Measurements from ENCODE around the gene FUT2. TPM values are rescaled to one million over a fixed set of nuclear protein-coding genes. Genes with fewer than 3 reads are reported as not detected.
"Not testable (repeated sequence)": the region's sequence is repeated elsewhere in the genome, so short reads cannot be mapped to it uniquely, and the experiment has no call there.

Gene FUT2
- total RNA-seq, 1 donor from 2014 or later, result not detected

GRCh38 chr19:48670699-48671445 is 24.9 kb upstream of the FUT2 start:
- DNase-seq (ENCODE audit: low read depth in 2 of 2), result no peak

GRCh38 chr19:48671446-48671995 is 24.2 kb upstream of the FUT2 start:
- DNase-seq (ENCODE audit: low read depth in 2 of 2), result no peak

- DNase-seq (ENCODE audit: low read depth in 2 of 2), result no peak
Observed at GRCh38 chr19:48672994-48673393, 22.8 kb upstream of the FUT2 start, which contains the start of gene NTN5. TSS of gene NTN5 (minus strand) at chr19:48673017. CDS start at chr19:48670986, 2,031 bp downstream.

GRCh38 chr19:48673436-48674100 is 22.2 kb upstream of the FUT2 start:
- no peak for DNase-seq (ENCODE audit: low read depth in 2 of 2)

DNA sequence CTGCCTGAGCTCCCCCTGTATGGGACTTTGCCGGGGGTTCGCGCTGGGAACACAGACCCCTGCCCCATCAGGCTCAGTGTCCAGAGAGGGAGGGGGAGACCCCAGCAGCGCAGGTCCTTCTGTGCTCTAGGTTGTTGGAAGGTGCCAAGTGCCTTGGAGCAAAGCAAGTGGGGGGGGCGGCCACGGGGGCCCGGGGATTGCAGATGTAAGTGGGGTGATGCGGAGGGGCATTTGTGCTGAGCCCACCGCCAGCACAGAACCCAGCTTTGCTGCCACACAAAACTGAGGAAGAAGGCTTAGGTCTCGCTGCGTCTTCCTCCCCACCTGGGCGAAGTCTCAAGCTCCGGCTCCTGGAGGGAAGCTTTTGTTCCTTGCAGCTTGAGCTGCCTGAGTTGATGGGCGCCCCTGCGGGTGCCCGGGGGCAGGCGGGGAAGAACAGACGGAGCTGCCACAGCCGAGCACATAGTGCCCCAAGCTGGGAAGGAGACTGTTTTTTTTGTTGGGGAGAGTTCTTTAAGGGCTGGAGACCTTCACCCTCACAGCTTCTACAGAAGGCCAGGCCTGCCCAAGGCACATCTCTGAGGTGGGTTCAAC is 21.5 kb upstream of the FUT2 start:
- DNase-seq (ENCODE audit: low read depth in 2 of 2), result no peak

DNA sequence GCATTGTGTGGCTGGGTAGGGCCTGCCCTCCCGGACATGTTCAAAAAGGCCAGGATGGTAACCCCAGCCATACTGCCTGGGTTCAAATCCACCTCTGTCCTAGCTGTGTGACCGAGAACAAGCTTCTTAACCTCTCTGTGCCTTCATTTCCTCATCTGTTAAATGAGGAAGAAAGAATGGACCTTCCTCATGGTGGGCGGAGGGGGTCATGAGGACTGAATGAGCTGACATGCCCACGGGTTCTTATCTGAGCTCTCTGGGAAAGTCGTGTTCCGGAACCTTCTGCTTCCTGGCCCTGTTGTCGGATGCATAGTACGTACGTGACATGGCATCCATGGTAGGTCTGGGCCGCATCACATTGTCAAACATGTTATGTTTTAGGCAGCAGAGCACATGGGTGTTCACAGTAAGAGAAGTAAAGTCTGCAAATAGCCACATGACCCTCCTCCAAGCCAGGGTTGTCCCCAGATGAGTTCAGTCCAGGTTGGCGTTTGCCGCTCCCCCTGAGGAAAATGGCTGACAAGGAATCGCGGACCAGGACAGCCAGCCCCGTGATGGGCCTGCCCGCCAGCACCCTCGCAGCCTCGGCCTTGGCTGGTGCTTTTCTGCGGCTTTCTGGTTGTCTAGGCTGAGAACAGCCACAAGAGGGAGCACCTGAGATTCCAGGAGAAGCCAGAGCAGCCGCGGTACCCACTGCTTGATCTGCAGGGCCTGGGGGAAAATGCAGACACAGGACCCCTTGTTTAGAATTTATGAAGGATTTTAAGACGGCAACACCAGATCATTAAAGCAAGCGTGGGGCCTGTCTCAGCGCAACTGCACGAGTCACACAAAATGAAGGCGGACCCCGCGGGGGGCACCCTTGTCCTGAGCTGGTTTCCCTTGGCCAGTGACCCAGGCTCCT is 20.6 kb upstream of the FUT2 start:
- peak; percentile 65 to 81 for DNase-seq (ENCODE audit: low read depth in 2 of 2)

- DNase-seq (ENCODE audit: low read depth in 2 of 2), result no peak
Observed at GRCh38 chr19:48676487-48676886, 19.3 kb upstream of the FUT2 start.

GRCh38 chr19:48676887-48677286 is 18.9 kb upstream of the FUT2 start:
- DNase-seq (ENCODE audit: low read depth in 2 of 2), result no peak

DNA sequence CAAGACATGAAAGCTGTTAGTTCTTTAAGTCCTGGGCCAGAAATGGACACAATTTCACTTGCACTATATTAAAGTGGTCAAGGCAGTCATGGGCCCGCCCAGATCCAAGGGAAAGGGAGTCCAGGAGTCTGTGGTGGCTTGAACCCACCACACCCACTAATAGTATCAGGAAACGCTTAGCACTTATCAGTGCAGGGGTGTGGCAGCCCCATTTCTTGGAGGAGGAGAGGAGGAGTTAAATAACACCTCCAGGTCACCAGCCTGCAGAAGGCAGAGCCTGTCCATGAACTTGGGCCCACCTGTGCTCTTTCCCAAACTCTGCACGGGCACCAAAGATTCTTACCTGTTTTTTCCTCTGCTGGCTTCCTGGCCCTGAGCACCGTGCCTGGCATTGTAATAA is 17.6 kb upstream of the FUT2 start:
- DNase-seq (ENCODE audit: low read depth in 2 of 2), result no peak

DNA sequence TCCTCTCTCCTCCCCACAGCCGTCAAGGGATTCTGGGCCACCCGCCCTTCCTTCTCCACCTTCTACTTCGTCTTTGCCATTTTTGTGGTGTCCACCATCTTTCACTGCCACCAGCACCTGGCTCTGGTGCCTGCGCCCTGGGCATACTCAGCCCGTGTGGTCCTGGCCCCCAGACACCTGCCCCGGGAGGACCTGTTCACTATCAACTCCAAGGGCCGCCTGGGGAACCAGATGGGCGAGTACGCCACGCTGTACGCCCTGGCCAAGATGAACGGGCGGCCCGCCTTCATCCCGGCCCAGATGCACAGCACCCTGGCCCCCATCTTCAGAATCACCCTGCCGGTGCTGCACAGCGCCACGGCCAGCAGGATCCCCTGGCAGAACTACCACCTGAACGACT is 15.8 kb upstream of the FUT2 start:
- DNase-seq (ENCODE audit: low read depth in 2 of 2), result not testable (repeated sequence)

- no peak for DNase-seq (ENCODE audit: low read depth in 2 of 2)
Observed at GRCh38 chr19:48680436-48681126, 15.2 kb upstream of the FUT2 start.

DNA sequence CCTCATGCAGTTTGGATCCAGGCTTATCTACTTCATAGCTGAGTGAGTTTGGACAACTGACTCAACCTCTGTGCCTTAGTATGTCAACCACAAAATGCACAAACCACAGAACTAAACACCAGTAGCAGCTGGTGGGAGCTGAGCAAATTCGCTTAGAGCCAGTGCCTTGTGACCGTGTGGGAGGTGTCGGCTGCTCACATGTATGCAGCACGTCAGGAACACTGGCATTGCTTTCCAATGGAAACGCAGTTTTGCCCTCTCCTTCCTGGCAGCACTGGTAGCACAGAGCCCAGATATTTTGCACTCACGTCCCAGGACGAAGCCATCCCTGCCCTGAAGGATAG is 14.7 kb upstream of the FUT2 start:
- no peak for DNase-seq (ENCODE audit: low read depth in 2 of 2)

DNA sequence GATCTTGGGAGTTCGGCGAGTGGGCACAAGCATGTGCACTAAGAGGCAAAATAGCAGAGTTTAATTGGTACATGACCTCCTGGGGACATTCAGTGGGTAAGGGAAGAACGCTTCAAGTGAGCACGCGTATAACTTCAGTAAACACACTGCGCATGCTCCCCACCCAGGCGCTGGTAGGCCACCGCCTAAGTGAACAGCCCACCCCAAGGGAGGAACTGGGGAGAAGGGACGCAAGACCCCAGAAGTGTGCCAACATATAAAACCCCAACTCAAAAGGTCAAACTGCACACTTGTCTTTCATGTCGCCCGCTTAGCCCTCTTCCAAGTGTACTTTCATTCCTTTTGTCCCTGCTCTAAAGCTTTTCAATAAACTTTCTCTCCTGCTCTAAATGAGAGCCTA is 12.4 kb upstream of the FUT2 start:
- DNase-seq (ENCODE audit: low read depth in 2 of 2), result peak; percentile 39 to 57

- no peak for DNase-seq (ENCODE audit: low read depth in 2 of 2)
Observed at GRCh38 chr19:48685583-48685982, 10.2 kb upstream of the FUT2 start.

- no peak for DNase-seq (ENCODE audit: low read depth in 2 of 2)
Observed at GRCh38 chr19:48686088-48686487, 9.7 kb upstream of the FUT2 start.

- not testable (repeated sequence) for DNase-seq (ENCODE audit: low read depth in 2 of 2)
Observed at GRCh38 chr19:48686637-48687036, 9.1 kb upstream of the FUT2 start.

DNA sequence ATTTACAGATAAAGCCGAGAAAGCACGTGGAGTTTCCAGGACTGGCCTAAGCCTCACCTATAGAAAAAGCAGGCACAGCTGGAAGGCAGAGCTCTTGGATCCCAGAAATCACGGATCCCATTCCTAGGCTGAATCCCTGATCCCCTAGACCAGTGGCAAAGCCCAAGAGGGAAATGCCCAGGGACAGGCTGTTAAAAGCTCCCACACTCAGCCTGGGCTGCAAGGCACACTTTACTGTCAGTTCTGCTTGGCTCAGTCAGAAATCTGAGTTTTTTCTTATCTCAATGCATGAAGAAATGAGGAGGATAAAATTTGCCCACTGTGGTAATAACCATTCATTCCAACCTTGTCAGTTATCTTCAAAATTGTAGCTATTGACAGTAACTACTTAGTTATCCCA is 8.0 kb upstream of the FUT2 start:
- no peak for DNase-seq (ENCODE audit: low read depth in 2 of 2)

GRCh38 chr19:48689449-48689848 is 6.3 kb upstream of the FUT2 start:
- DNase-seq (ENCODE audit: low read depth in 2 of 2), result no peak

GRCh38 chr19:48693629-48694028 is 2.1 kb upstream of the FUT2 start:
- not testable (repeated sequence) for DNase-seq (ENCODE audit: low read depth in 2 of 2)

DNA sequence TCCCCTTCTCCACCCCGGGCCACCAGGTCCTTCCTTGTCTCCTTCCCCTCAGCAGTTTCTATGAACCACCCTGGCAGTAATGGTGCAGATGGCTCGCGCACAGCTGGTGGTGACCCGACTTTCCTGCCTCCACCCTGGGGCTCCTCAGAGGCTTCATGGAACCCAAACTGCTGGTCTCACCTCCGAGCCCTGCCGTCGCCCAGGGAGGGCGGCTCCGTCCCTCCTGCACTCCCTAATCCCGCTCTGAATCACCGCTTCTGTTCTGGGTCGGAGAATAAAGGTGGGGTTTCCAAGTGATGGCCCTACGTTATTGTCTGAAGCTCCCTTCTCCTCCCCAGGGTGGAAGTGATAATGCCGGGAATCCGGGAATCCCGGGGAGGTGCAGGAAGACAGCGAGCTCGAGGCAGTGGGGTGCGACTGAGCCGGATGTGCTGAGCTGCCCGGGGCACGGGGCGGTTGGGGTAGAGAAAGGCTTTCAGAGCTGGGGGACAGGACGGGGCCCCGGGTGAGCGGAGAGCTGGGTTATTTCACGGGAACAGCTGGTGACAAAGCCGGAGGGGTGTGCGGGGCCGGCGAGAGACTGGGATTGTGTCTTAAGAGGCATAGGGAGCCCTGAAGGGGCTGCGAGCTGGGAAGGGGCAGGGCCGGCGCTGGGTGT is 711 bp downstream of the FUT2 start:
- no peak for DNase-seq (ENCODE audit: low read depth in 2 of 2)
